Measurements from ENCODE around the gene SDK1.

- TF ChIP-seq POLR2A (IDR thresholded peaks at IDR 0.05) (no peak), CTCF (IDR thresholded peaks at IDR 0.05) (no peak)
Observed at GRCh38 chr7:3825491-3825890, 524.4 kb downstream of the SDK1 start.
